Embryonic facial prominence (tissue), 1 donor: ENCODE measurements around the gene SLC1A2.

Source experiments
- DNase-seq: peaks from one replicate; pipeline ENCODE4 v3.0.0-alpha.2; 2016; ENCODE audit errors: extremely low spot score

SLC1A2 gene

DNA sequence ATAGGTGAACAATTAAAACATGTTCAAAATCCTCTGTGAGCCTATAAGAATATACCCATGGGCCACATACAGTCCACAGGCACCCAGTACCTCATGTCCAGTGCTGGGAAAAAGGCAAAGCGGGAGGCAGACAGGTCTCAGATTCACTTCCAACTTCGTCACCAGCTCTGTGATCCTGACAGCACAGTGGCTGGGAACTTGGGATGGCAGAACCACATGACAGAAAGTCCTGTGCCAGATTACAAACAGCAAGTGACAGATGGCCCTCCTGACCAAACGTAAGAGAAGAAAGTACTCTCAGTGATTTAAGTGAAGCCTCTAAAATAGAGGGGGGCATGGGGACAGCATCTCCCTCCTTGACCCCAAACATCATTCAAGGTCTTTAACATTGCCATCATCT, 5.8 kb downstream of the SLC1A2 start:
- no peak for DNase-seq

DNA sequence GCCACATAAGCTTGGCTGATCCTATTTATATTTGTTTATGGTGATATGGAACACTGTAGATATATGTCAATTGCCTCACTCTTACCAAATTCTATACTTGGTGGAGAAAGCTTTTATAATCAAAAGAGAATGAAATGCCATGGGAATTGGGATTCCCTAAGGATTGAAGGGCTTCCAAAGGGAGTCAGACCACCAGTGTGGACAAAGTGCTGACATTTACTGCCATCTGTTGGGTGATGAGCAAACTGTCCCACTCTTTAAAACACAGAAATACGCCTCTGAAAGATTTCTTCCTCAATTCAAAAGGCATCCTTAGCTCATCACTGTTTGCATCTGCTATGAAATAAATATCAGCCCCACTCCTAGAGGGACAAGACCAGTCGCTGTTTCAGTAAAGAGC, 7.1 kb downstream of the SLC1A2 start:
- DNase-seq: no peak

DNA sequence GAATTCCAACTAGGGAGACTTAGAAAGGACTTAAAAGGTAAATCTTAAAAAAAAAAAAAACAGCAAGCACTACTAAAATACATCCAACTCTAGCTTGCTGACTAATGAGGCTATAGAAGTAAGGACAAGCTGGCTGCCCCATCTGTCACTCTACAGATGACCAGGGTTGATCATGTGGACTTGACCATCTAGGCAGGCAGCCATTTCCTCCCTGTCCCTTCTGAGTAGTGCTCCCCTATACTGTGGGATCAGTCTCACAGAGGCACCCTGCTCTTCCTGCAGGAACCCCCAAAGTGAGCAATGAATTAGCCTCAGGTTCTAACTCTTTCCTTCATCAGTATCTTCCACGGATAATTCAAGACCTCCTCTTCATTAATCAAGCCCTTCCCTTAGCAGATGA, 12.3 kb downstream of the SLC1A2 start:
- DNase-seq: no peak

DNA sequence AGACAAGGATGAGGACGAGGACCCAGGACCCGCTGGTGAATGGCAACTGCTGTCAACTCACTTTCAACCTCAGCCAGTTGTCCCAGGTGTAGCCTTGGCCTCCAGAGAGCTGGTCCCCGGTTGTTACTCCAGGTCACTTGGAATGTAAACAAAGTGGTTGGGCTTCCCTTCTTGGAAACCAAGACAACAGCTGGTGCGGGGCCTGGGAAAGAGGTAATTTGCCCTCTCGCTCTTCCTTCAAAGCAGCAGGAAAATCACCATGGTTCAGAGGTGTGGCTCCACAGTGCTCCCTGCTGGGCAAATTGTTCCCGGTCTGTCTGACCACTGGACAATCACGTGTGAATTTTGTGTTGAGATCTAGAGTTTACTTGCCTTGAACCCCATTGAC, 15.0 kb downstream of the SLC1A2 start:
- DNase-seq: no peak

DNA sequence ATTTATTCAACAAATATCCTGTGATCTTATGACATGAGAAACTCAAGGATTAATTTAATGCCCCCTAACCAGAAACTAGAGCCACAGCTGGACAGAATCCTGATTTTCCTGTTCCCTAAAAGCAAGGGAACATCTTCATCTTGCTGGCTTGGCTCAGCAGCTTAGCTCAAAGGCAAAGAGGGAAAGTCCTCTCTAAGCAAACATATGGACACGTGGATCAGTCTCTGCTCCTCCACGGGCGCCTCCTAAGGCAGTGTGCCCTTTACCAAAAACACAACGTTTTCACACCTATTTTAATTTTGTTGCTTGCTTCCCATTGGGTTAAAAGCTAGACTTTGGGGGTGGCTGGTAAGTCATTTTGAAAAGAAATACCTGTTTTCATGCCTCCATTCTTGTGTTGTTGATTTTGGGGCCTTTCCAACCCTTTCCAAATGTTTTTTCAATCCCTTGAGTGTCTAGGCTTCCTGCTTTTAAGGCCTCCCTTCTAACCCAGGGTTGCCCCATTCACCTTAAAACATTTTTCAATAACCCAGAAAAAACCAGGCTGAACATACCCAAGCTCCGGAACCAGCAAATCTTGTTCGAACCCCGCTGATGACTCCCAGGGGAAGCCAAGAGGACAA, 15.5 kb downstream of the SLC1A2 start:
- no peak for DNase-seq

DNA sequence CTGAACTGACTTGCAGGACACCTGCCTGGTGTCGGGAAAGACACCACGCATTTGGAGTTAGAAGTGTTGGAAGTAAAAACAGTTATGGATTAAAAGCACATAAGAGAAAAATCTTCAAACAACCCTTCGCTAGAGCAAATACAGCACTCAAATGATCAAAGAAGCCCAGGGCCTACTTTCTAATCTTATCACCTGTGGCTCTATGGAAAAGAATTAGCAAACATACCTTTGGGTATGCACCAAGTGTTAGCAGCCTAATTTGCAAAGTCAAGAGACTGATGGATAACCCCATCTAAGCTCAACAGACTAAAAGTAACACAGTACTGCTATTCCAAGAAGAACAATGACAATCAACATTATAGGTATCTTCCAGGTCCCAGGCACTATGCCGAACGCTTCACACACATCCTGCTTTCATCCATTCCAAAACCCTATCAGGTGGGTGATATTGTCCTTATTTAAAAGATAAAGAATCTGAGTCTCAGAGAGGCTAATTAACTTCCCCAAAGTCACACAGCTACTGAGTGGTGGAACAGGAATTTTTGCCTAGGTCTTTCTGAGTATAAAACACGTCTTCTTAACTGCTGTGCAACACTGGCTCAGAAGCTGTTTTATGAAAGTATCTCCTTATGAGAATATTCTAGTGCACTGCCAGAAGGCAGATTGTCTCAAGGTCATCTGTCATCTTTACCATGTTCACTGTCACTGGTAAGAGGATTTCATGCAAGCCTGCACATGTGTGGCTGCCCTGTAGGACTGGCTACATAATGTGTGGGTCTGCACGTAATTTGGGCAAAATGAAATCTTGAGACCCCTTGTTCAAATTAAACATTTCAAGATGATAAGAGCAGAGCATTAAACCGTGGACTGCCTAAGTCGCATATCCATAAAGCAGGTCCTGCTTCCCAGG, 16.4 kb downstream of the SLC1A2 start:
- no peak for DNase-seq

DNA sequence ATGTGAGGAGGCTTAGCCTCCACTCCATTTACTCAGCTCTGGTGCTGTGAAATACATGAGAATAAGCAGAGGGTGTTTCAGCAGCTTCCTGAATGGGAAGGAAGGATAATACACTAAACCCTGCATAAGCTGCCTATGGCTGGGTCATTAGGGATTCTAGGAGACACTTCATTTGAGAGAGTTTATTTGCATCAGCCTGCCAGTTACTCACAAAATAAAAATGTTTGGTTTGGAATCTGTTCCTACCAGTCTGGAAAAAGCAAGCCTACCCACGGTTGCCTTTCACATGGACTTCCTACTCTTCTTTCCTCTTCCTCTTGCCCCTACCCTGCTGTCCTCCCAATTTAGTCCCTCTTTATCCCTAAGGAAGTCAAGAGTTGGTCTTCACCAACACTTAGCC, 20.5 kb downstream of the SLC1A2 start:
- no peak for DNase-seq

DNA sequence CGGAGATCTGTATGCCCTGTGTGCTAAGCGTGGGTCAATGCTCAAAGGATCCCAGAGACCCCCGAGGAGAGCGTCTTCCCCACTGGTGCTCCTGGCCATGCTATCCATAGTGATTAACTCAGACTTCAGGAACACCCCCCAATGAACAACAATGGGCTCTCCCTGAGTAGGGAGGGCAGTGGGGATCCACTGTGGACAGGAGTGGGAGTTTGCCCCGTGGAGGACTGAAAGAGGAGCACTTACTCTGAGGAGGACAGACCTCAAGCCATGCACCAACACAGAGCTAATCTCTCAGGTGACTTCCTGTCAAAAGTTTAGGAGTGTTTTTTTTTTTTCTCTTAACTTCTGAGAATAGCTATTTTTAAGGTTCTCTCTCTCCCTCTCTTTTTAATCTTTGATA, 24.4 kb downstream of the SLC1A2 start:
- no peak for DNase-seq

DNA sequence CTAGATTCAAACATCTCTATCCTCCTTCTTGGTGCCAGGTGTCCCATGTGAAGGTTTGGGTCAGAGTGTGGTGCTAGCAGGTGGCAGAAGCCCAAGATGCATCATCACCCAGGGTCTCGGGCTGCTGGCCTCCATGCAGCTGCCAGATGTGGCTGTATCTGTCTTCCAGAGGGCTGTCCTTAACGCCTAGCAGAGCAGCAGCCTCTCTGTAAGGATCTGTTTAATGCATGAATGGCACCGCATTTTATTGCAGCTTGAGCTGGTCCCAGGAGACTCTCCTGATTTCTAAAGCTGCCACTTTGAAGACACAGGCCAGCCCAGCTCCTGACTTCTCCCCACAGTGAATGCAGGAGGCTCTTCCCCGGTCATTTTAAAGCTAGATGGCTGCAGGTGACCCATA, 26.3 kb downstream of the SLC1A2 start:
- DNase-seq: no peak

DNA sequence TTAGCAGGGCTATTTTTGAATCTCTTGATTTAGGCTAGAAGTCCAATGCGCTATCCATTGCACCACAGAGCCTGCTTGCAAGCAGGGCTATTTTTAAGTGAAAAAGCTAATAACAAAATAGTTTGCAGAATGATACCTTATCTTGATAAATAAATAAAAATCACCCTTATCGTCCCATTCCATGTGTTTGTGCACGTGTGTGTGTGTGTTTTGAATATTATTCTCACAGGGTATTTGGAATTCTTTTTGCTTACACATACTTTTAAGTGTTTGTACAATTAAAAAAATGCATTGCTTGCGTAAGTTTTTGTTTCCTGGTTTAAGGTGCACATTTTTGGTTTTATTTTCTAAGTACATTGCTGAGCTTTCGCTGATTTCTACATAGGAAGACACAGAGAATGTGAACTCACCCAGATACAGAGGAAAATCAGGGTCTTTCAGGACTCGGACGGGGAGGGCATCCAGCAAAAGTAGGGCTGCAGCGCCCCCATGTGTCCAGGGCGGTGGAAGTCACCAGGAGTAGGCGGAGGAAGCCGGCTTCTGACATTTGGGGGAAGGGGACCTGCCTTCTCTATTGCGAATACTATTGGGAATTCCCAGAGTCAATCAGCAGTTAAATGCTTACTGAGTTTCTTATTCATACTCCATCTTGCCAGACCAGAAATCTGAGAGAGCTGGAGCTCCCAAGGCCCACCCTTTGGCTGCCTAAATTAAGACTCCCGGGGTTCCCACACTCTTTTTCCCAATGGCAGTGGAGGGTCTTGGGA, 27.3 kb downstream of the SLC1A2 start:
- DNase-seq: peak; percentile 76

DNA sequence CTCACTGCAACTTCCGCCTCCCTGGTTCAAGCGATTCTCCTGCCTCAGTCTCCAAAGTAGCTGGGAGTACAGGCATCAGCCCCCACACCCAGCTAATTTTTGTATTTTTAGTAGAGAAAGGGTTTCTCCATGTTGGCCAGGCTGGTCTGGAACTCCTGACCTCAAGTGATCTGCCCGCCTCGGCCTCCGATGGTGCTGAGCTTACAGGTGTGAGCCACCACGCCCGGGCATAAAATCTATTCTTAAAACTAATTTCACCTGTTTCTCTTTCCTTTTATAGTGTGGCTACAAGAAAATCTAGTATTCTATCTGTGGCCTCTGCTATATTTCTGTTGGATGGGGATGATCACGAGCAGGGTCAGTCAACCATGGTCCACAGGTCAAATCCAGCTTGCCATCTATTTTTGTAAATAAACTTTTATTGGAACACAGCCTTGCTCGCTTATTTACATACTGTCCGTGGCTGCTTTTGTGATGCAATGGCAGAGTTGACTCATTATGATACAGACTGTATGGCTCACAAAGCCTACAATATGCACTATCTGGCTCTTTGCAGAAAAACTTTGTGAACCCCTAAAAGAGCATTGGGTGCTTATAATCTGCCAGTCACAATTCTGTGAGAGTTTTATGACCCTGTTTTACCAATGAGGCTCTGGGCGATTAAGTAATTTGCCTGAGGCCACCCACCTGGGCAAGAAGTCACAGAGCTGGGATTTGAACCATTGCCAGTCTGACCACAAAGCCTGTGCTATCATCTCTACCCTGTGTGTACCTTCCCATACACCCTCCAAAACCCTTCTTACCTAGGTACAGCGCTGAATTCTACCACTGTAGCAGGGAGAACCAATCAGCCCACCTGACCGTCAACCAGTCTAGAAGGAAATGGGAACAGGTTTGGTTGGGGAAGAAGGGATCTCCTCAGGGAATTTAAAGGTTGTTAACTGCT, 28.3 kb downstream of the SLC1A2 start:
- no peak for DNase-seq

DNA sequence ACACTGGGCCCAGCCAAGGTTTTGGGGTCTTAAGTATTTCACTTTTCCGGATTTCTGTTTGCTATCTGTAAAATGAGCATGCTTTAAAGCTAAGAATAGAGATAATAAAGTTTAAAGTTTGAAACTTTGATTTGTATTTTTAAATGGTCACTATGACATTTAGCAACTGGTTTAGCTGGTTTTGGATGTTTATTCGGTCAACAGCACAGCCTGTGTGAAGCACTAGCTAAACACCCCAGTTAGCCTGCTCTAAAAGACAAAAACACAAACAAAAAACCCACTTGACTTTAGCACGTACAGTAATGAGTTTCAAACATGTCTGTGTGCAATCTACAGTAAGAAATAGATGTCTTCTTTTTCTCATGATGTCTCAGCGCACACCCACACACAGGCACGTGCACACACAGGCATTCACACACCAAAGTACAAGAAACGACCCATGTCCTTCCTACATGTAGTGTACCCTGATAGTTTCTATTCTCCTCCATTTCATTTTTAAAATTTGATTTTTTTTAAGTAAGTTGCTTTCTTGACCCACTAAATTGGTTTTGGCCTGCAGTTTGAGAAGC, 29.4 kb downstream of the SLC1A2 start:
- DNase-seq: no peak

DNA sequence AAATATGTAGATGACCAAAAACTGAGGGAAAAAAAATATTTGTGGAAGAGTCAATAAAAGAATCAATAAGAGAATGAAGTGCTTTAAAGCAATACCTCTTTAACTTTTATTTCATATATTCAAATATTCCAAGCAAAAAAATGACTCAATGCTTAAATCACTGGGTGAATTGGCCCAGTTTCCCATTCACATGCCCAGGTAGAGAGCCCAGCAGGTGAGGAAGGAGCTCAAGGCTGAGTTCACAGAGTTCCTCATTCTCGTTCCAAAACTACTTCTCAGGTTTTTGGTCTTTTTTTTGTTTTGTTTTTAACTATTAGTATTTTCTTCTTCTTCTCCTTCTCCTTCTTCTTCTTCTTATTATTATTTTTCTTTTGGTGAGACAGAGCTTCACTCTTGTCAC, 30.2 kb downstream of the SLC1A2 start:
- DNase-seq: no peak

DNA sequence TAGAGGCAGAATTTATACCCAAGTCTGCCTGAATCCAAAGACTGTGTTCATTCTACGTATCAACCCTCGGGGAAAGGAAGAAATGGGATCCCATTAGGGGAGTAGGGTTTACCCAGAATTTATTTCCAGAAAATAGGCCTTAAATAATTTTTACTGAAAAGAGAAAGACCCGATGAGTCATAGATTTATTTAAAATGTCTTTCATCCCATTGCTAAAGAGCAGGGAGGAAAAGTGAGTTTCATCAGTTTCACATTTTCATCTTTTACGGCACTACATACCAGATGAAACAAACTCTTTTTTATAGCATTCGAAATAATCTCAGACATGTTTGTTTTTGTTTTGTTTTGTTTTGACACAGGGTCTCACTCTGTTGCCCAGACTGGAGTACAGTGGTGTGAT, 31.3 kb downstream of the SLC1A2 start:
- DNase-seq: no peak

DNA sequence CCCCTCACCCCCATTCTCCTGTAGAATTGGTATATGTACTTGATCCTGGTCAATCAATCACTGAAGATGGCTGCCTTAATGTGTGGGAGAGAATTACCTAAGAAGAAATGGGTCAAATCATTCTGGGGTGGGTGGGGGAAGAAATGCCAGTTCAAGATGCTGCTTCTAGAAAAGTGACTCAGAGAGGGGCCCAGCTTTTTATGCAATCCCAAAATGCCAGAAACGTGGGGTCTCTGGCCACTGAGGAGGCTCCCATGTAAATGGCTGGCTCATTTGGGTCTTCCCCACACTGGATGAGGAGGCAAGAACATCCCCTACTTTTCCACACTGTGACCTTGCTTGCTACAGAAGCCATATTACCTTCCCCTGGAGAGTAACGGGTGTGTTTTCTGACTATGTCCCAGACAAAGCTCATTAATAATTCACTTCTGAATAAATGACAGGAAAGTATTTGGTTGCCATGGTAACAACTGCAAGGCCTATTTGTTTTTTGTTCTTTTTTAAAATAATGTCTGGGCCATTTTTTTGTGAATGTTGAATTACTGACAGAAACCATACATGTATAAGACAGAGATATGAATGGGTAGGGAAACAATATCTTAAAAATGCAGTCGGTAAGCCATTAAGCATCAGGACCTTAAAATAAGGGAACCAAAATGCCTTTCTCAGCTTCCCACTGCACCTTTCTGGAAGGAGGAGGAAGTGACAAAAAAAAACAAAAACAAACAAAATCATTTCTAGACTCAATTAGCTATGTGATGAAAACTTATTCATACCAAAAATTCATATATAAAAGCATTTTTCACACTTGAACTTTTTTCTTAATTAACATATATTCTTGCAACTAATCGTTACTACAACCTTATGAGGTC, 32.0 kb downstream of the SLC1A2 start:
- DNase-seq: no peak

DNA sequence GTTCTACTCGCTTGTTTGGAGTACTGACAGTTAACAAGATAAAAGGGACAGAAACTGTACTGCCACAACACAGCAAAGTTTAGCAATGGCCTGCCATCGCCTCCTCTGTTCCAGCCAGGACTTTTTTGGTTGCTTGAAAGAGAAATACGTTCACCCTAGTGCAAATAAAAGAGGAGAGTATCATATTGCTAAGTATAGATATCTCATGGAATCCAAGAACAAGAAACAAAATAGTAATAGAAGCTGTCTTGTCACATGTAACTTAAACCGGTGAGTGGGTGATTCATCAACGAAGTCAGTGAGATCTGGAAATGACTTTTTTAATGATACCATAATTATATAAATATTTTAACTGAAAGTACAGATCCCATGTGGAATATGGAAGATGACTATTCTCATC, 35.4 kb downstream of the SLC1A2 start:
- no peak for DNase-seq

DNA sequence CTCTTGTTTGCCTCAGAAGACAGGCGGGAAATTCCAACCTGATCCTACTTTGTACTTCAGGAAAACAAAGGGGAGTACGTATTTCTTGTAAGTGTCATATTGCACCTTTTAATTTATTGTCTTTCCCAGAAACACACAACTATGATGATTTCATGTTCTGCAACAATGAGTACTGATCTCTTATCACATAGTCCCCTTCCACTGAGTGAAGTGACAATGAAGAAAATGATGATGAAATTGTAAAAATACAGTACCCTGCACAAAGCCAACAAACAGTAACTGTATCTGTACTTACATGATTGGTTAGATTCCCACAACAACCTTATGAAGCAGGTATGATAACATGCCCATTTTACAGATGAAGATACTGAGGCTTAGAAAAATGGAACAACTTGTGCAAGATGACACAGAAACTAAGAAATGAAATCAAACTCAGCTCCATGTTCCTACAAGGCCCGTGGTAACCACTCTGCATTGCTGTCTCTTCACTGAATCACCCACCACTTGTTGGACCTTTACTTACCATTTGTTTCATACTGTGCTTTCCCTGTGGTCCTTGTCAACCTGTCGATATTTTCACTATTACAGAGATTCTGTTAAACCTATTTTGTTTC, 37.5 kb downstream of the SLC1A2 start:
- no peak for DNase-seq

DNA sequence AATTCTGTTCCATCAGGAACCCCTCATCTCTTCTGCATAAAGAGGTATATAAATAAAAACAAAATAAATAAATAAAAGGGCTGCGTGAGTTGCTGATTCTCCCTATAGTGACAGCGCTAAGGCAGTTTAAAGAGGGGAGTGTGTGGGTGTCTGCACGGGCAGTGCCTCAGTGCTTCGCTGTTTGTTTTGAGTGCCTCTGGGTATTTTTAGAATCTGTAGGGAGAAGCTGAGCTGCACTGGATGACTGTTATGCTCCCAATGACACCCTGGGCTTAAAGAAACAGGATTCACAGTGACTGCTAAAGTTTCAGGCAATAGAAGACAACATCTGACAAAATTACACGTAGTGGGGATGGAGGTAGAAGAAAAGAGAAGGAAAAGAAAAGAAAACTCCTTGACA, 38.8 kb downstream of the SLC1A2 start:
- DNase-seq: no peak

DNA sequence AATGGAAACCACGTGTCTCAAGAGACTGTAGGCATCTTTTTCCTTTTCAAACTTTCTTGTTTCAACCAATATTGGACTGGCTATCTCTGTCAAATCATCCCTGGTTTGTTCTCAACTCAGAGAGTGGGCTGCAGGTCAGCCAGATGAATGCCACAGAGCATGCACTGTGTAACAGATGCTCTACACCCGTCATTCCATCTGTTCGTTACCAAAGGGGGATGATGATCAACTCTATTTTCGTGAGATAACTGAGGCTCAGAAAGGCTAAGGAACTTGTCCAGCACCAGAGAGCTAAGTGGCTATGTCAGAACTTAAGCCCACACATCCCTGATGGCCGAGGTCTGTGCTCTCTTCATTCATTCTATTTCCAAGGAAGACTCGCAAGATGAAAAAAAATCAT, 42.1 kb downstream of the SLC1A2 start:
- no peak for DNase-seq

DNA sequence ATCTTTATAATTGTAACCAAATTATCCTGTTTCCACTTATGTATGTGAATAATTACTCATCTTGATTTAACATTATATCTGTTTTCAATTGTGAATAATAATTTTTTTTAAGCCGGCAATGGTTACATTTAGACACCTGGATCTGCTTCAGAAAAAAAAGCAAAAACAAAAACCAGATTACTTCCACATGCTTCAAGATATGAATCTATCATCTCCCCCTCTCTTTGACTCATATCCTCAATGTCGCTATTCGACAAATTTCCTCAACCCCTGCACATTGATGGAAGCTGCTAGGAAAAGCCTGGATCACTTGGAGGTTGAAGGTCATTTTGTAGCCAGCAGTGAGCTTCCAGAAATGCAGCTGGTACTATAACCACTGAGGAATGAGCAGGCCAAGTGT, 42.7 kb downstream of the SLC1A2 start:
- no peak for DNase-seq
